GM12878 (cell line): ENCODE results near the gene SIK3. TPM values are rescaled to one million over a fixed set of nuclear protein-coding genes. Genes with fewer than 3 reads are reported as not detected.

ENCODE experiments used
- ATAC-seq: fragments of 200-7000 bp; cut with Tn5 transposase; 3 replicates; pipeline ENCODE4 v1.9.1; 2020; ENCODE audit warnings: mild to moderate bottlenecking, moderate library complexity
- BruUV-seq: library from RNA; stranded (reverse); fragments of 400-500 nt; replicated peaks from 2 replicates; lab custom pipeline; 2021; lab: Mats Ljungman, UMichigan
- CTCF ChIA-PET: fragments of 300-600 bp; sonication (Branson Sonifier 250); formaldehyde crosslinking; extraction: SDS; loops from one replicate; lab custom pipeline; 2021; ENCODE audit warnings: inconsistent platforms; lab: Yijun Ruan, JAX
- POLR2A ChIA-PET: fragments of 350-600 bp; formaldehyde crosslinking; extraction: SDS; loops from one replicate; lab custom pipeline; 2021; ENCODE audit warnings: inconsistent platforms; lab: Charles Lee
- RAD21 ChIA-PET: fragments of 300-600 bp; sonication (Branson Sonifier 250); formaldehyde crosslinking; loops from one replicate; lab custom pipeline; 2023; ENCODE audit warnings: antibody characterized with exemption; ENCODE audit not compliant: unreplicated experiment; lab: Charles Lee
- SMC1A ChIA-PET: fragments of 300-600 bp; sonication (Branson Sonifier 250); formaldehyde crosslinking; loops from one replicate; lab custom pipeline; 2023; ENCODE audit not compliant: unreplicated experiment, uncharacterized antibody; lab: Charles Lee
- DNase-seq: peaks from one replicate; pipeline ENCODE4 v3.0.0-alpha.2; 2011; ENCODE audit warnings: low read depth, low spot score
- FAIRE-seq: peaks from 3 replicates; lab custom pipeline; 2011; peaks lifted over from hg19 to GRCh38; lab: Jason Lieb, UNC
- H2AFZ ChIP-seq: 2 replicates; pipeline ENCODE4 v1.6.0; 2011; ENCODE audit warnings: low read depth, low read length, control low read depth; ENCODE audit not compliant: control insufficient read depth
- H3K27ac ChIP-seq: 2 replicates; pipeline ENCODE4 v1.5.1; 2011; ENCODE audit warnings: control low read depth; ENCODE audit not compliant: control insufficient read depth, insufficient read depth
- H3K27me3 ChIP-seq, 2 experiments: replicated peaks in 1 of 2; 2 replicates each; pipeline versions ENCODE4 v1.6.0 to v1.6.1; 2011; ENCODE audit warnings: low read length in 1 of 2; ENCODE audit not compliant: control insufficient read depth in 2 of 2, insufficient read depth in 2 of 2
- H3K36me3 ChIP-seq, 2 experiments: 2 replicates each; pipeline ENCODE4 v1.5.1; 2011; ENCODE audit warnings: low read length in 1 of 2; ENCODE audit not compliant: control insufficient read depth in 2 of 2, insufficient read depth in 2 of 2
- H3K4me1 ChIP-seq: 2 replicates; pipeline ENCODE4 v1.6.1; 2011; ENCODE audit warnings: mild to moderate bottlenecking, low read length, moderate library complexity, mixed read lengths; ENCODE audit not compliant: control insufficient read depth, insufficient read depth
- H3K4me2 ChIP-seq: 2 replicates; pipeline ENCODE4 v1.6.0; 2011; ENCODE audit warnings: control low read depth; ENCODE audit not compliant: control insufficient read depth, insufficient read depth
- H3K4me3 ChIP-seq: fragments of 200-600 bp; sonication (generic); 2 replicates; pipeline ENCODE4 v1.5.1; 2016
- H3K79me2 ChIP-seq: 2 replicates; pipeline ENCODE4 v1.6.0; 2011; ENCODE audit warnings: low read length; ENCODE audit not compliant: control insufficient read depth, insufficient read depth
- H3K9ac ChIP-seq: 2 replicates; pipeline ENCODE4 v1.8.0; 2011; ENCODE audit warnings: low read length, control low read depth, mixed read lengths; ENCODE audit not compliant: control insufficient read depth, insufficient read depth
- H3K9me3 ChIP-seq: replicated peaks from 3 replicates; pipeline ENCODE4 v1.5.1; 2011; ENCODE audit warnings: mild to moderate bottlenecking, low read length; ENCODE audit not compliant: control insufficient read depth, insufficient read depth
- H4K20me1 ChIP-seq: 2 replicates; pipeline ENCODE4 v1.6.0; 2011; ENCODE audit not compliant: control insufficient read depth, insufficient read depth
- EP300 ChIP-seq, 2 experiments: fragments of 150-350 bp in 1 of 2; IDR thresholded peaks; 2 replicates each; pipeline ENCODE4 v1.6.1; 2011 to 2012; ENCODE audit warnings: low read depth in 2 of 2, low read length in 2 of 2, borderline replicate concordance in 1 of 2, improper control_type of control experiment in 1 of 2, inconsistent platforms in 1 of 2; ENCODE audit not compliant: control insufficient read depth in 1 of 2
- HDAC6 ChIP-seq: fragments of 200-600 bp; sonication (generic); IDR thresholded peaks from one replicate; pipeline ENCODE4 v1.8.0; 2017; ENCODE audit warnings: antibody characterized with exemption; ENCODE audit not compliant: unreplicated experiment
- MTA2 ChIP-seq: fragments of 450-650 bp; IDR thresholded peaks from 2 replicates; pipeline ENCODE4 v1.6.1; 2016; ENCODE audit warnings: low read depth, mild to moderate bottlenecking, moderate library complexity
- PAX8 ChIP-seq: fragments of 450-650 bp; IDR thresholded peaks from 2 replicates; pipeline ENCODE4 v1.6.1; 2017; ENCODE audit warnings: mild to moderate bottlenecking, moderate library complexity
- PBX3 ChIP-seq: IDR thresholded peaks from 2 replicates; pipeline ENCODE4 v1.6.1; 2011; ENCODE audit warnings: mild to moderate bottlenecking, low read depth, low read length, moderate library complexity; ENCODE audit not compliant: insufficient replicate concordance
- SUPT20H ChIP-seq: IDR thresholded peaks from 2 replicates; pipeline ENCODE4 v1.6.1; 2011; ENCODE audit warnings: low read depth, mild to moderate bottlenecking, low read length, moderate library complexity, borderline replicate concordance; ENCODE audit not compliant: control insufficient read depth
- YBX1 ChIP-seq: fragments of 450-650 bp; IDR thresholded peaks from 2 replicates; pipeline ENCODE4 v1.6.1; 2016; ENCODE audit warnings: antibody characterized with exemption
- ZBTB11 ChIP-seq: fragments of 450-650 bp; formaldehyde crosslinking; IDR thresholded peaks from 2 replicates; pipeline ENCODE4 v1.5.0; 2022; ENCODE audit warnings: mild to moderate bottlenecking, missing genetic modification characterization
- ZNF687 ChIP-seq: fragments of 450-650 bp; IDR thresholded peaks from 2 replicates; pipeline ENCODE4 v1.6.1; 2017; ENCODE audit warnings: mild to moderate bottlenecking, moderate library complexity
- WGBS: methylation state at CpG from one replicate; pipeline ENCODE4 v1.1.6; 2016; ENCODE audit warnings: low lambda C conversion rate; ENCODE audit not compliant: insufficient replicate concordance, insufficient coverage; ENCODE audit errors: missing lambda C conversion rate; 5-methylcytosine and 5-hydroxymethylcytosine counted together
- in situ Hi-C: fragments of 300-500 bp; cut with MboI; formaldehyde crosslinking; loops from 9 replicates; pipeline ENCODE4 v1.14.3; 2018; ENCODE audit warnings: mixed read lengths
- intact Hi-C: fragments of 100-400 bp; cut with micrococcal nuclease; formaldehyde crosslinking; loops from one replicate; pipeline ENCODE4 v1.14.2; 2022; ENCODE audit not compliant: unreplicated experiment
- polyA plus RNA-seq, 11 experiments: library from polyadenylated mRNA; depleted of rRNA in 4 of 11; unstranded in 6 of 11; stranded (reverse) in 5 of 11; fragments of >200 nt; fragmentation: Nextera tagmentation in 4 of 11; fragmentation: Illumina TruSeq in 1 of 11; extraction: Ambion mirVana in 4 of 11; extraction: Trizol in 1 of 11; gene quantifications; 1 replicate in 1 of 11; 2 replicates in 10 of 11; pipeline versions ENCODE4 v1.2.1 to v1.2.3, GENCODE V29; 2011 to 2016; ENCODE audit warnings: inconsistent platforms in 2 of 11, missing spikeins in 2 of 11, low read depth in 1 of 11
- total RNA-seq, 4 experiments: library from RNA; depleted of rRNA in 3 of 4; stranded (reverse); fragments of >200 nt in 3 of 4; fragmentation: Illumina TruSeq in 1 of 4; extraction: Trizol in 1 of 4; gene quantifications; 2 replicates each; pipeline versions ENCODE4 v1.2.1 to v1.2.3, GENCODE V29; 2013 to 2021

Gene SIK3
- total and polyA plus RNA-seq, 10 of the 15 experiments (the other 5 are each of a cell fraction or from before 2014, with no cell fraction given): 2.5 to 31.9 (median 11.1) TPM

DNA sequence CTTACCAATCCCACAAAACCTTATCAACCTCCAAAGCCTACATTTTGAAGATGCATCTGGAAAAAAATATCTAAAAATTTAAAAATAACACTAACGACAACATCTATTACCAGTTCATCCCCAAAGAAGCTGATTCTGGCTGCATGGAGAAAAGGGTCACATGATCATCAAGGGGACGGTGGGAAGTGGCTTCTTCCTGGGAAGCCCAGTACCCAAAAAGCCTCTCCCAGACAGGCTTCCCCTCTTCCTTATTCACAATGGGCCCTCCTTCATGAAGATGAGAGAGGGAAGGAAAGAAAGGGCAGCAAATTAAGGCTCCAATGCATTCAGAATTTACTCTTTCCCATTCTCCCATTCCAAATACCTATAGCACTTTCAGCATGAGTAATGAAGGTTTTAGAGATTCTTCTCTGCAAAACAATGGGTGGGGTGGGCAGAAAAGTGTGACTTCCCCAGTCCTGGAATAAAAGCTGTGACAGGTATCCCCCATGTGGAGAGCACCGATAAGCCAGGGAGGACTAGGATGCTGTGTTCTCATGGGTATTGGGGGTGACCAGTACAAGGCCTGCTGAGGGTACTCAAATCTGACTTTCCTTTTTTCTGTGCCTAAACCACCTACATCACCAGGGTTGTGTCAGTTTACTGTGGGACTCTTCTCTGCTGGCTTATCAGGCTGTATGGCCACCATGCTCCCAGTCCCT, 88.2 kb downstream of the SIK3 start:
- RAD21 ChIA-PET: no interaction called here
- Histone ChIP-seq H2AFZ (no peak overlapping the region), H3K9ac (no peak overlapping the region), H3K4me3 (no peak overlapping the region), H3K4me1 (peaks cover 13% of the 10 kb centered on the region), H3K4me2 (no peak overlapping the region), H3K27ac (no peak overlapping the region), H3K36me3 (no peaks in the 10 kb centered on the region; a peak in 1 of 4 replicates), H3K79me2 (peaks cover 1% of the 10 kb centered on the region), H3K9me3 (no peaks in the 10 kb centered on the region), H3K27me3 (no peaks in the 10 kb centered on the region), H4K20me1 (no peaks in the 10 kb centered on the region)
- FAIRE-seq (no peak), ATAC-seq (no peak), DNase-seq (no peak)
- in situ Hi-C loops (no loop called here), intact Hi-C loops (no loop called here)
- CTCF ChIA-PET: interaction anchor here (1.2 kb wide), 1 partner anchor 49 kb away, joined by 3 read pairs; no protein-coding TSS in a partner anchor
- no TSS peak for BruUV-seq
- SMC1A ChIA-PET: interaction anchor here (1.0 to 1.3 kb wide), 2 partner anchors 23 to 84 kb away, joined by 3 read pairs; no protein-coding TSS in a partner anchor
- 11% methylated on average over 3 of the region's 3 CpGs for WGBS
- POLR2A ChIA-PET: no interaction called here
- TF ChIP-seq EP300 (IDR thresholded peaks at IDR 0.05; ENCODE audit: borderline replicate concordance in 1 of 2, control insufficient read depth in 1 of 2, low read depth in 2 of 2, low read length in 2 of 2): no peak
- no peak for TF ChIP-seq SUPT20H
- TF ChIP-seq ZNF687: no peak
- no peak for TF ChIP-seq MTA2
- TF ChIP-seq PBX3: no peak
- no peak for TF ChIP-seq YBX1
- TF ChIP-seq HDAC6: no peak
- no peak for TF ChIP-seq ZBTB11 (CRISPR knock-in tag)
- no peak for TF ChIP-seq PAX8
